Pancreas (tissue), 10 donors: ENCODE data around the gene TMEM187. TPM values are rescaled to one million over a fixed set of nuclear protein-coding genes. Genes with fewer than 3 reads are reported as not detected.
A peak's percentile ranks its signal among the peaks of the same experiment; 100 is the strongest.

Source experiments
- ATAC-seq, 4 donors: fragments of 200-7000 bp; cut with Tn5 transposase; one replicate each; pipeline versions ENCODE4 v1.8.0 to v1.9.1; 2020; ENCODE audit warnings: mild to moderate bottlenecking in 4 of 4, moderate library complexity in 4 of 4
- DNase-seq, 6 donors: peaks; one replicate each; pipeline ENCODE4 v3.0.0-alpha.2; 2020
- FAIRE-seq: peaks from 2 replicates; lab custom pipeline; 2012; peaks lifted over from hg19 to GRCh38; lab: Jason Lieb, UNC
- H3K27ac ChIP-seq, 4 donors: fragments of 200-600 bp; sonication (generic); 1 replicate in 3 of 4; 2 replicates in 1 of 4; pipeline versions ENCODE4 v1.5.0 to v1.8.0; 2020
- H3K27me3 ChIP-seq, 4 donors: fragments of 200-600 bp; one replicate each; pipeline ENCODE4 v1.8.0; 2021
- H3K36me3 ChIP-seq, 3 donors: fragments of 200-600 bp; sonication (generic) in 1 of 3; one replicate each; pipeline versions ENCODE4 v1.5.0 to v1.8.0; 2020 to 2021
- H3K4me1 ChIP-seq, 3 donors: fragments of 200-600 bp; one replicate each; pipeline ENCODE4 v1.8.0; 2021
- H3K4me3 ChIP-seq, 4 donors: fragments of 200-600 bp; sonication (generic) in 2 of 4; one replicate each; pipeline versions ENCODE4 v1.5.0 to v1.8.0; 2020 to 2021
- H3K9me3 ChIP-seq, 4 donors: fragments of 200-600 bp; one replicate each; pipeline ENCODE4 v1.8.0; 2021
- CTCF ChIP-seq, 4 donors: fragments of 200-600 bp; sonication (generic) in 3 of 4; IDR thresholded peaks; one replicate each; pipeline versions ENCODE4 v1.5.0 to v1.8.0; 2021; ENCODE audit warnings: antibody characterized with exemption in 4 of 4
- WGBS, 2 donors: extraction: QIAGEN DNeasy Blood & Tissue Kit; methylation state at CpG; one replicate each; pipeline ENCODE4 v1.1.7; 2013; 5-methylcytosine and 5-hydroxymethylcytosine counted together
- intact Hi-C, 3 donors: fragments of 100-400 bp; cut with DNase I; formaldehyde crosslinking; loops; one replicate each; pipeline versions ENCODE4 v1.11.1 to v1.14.2; 2022
- polyA plus RNA-seq, 2 donors: library from polyadenylated mRNA; stranded (reverse); fragments of 200-250 nt; gene quantifications; one replicate each; pipeline ENCODE4 v1.2.3, GENCODE V29; 2013
- total RNA-seq, 6 donors: library from RNA; stranded (reverse); fragmentation: NEBNext Ultra II Directional in 4 of 6; extraction: Animal tissue kit (Norgen Biotek cat#: 25700) in 4 of 6; gene quantifications; one replicate each; pipeline versions ENCODE4 v1.2.1 to v1.2.4, GENCODE V29; 2021 to 2023
- donor health status: healthy with polysubstance abuse.
- donor health status: DM: no; HTN: no; CAD: no; lungs with moderate emphysema.
- donor health status: DM: no; HTN: no; CAD: no.
- donor health status: control.
- donor health status: control.
- donor health status: Bipolar disorder and iron deficiency.
- donor health status: DM: yes; HTN: yes; CAD: no.
- donor health status: DM: no; HTN: no; CAD: no.
- donor health status: DM: no; HTN: no; CAD: no.
- donor health status: DM: yes; HTN: yes; CAD: no.

TMEM187 gene
- total and polyA plus RNA-seq, 8 donors = 5.2 to 12.4 (median 8.3) TPM

DNA sequence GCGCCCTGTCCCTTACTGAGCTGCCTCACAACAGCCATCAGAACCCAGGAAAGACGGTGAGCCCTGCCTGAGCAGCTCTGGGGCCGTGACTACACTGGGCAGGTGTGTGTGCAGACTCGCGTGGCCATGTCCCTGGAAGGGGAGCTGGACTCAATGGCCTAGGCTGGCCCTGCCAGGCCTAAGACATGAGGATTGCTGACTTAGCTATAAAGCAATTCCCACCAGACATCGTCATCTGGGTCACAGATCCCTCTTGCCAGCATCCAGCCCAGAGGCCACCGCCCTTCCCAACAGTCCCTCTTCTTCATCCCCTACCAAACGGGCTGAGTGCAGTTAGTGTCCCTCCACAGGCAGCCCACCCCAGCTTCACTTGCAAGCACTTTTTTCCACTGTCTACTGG lies 41.4 kb upstream of the TMEM187 start:
- no peak overlapping the region for H3K27ac ChIP-seq
- intact Hi-C loops = loop anchor here in 1 of 3 donors (10.0 kb wide), 1 partner anchor 56 kb away; no protein-coding TSS in a partner anchor
- FAIRE-seq = no peak
- TF ChIP-seq CTCF (IDR thresholded peaks at IDR 0.05) = no peak
- no peaks in the 10 kb centered on the region for H3K9me3 ChIP-seq
- no peaks in the 10 kb centered on the region for H3K27me3 ChIP-seq
- peaks cover 0 to 13% (median 9%) of the 10 kb centered on the region in 3 donors for H3K4me1 ChIP-seq
- peak in 1 of 6 donors; percentile 51 for DNase-seq
- no peaks in the 10 kb centered on the region for H3K36me3 ChIP-seq
- no peak for ATAC-seq
- no peak overlapping the region for H3K4me3 ChIP-seq
- 91 to 92% methylated on average over 8 of the region's 8 CpGs for WGBS, 2 donors

DNA sequence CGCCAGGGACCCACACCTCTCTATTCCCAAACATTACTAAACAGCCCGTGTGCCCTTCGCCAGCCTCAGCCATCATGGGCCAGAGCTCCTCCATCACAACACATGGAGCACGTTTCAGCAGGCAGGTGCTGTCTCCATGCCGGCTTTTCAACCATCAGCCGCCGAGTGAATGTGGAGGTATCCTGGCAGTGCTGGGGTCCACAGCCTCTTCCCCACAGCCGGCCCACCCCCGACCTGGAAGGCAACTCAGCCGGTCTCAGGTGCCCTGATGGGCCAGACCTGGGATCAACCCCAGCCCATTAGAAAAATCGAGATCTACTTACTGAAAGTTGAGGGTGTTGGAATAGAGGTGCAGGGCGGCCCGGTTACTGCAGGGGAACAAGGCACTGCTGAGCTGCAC lies 40.8 kb upstream of the TMEM187 start:
- Histone ChIP-seq H3K9me3 (no peaks in the 10 kb centered on the region), H3K27ac (no peak overlapping the region), H3K4me1 (peaks cover 0 to 13% (median 9%) of the 10 kb centered on the region in 3 donors), H3K36me3 (no peaks in the 10 kb centered on the region), H3K4me3 (no peak overlapping the region), H3K27me3 (no peaks in the 10 kb centered on the region)
- no peak for FAIRE-seq
- no peak for ATAC-seq
- intact Hi-C loops = loop anchor here in 1 of 3 donors (10.0 kb wide), 1 partner anchor 57 kb away; no protein-coding TSS in a partner anchor
- no peak for TF ChIP-seq CTCF (IDR thresholded peaks at IDR 0.05)
- no peak for DNase-seq
- WGBS, 2 donors = 85 to 89% methylated on average over 13 of the region's 13 CpGs

GRCh38 chrX:153932220-153932915 lies 40.2 kb upstream of the TMEM187 start:
- DNase-seq = peak in 1 of 6 donors; percentile 62
- H3K4me1 ChIP-seq = peaks cover 0 to 10% (median 9%) of the 10 kb centered on the region in 3 donors
- WGBS, 2 donors = 87 to 89% methylated on average over 13 of the region's 13 CpGs

GRCh38 chrX:153933748-153934147 lies 38.8 kb upstream of the TMEM187 start:
- H3K27ac ChIP-seq = no peak overlapping the region
- intact Hi-C loops = loop anchor here in 1 of 3 donors (10.0 kb wide), 1 partner anchor 59 kb away; no protein-coding TSS in a partner anchor

More at GRCh38 chrX:153932220-153932915, 40.2 kb upstream of the TMEM187 start:
- Histone ChIP-seq H3K27ac (no peak overlapping the region), H3K9me3 (no peaks in the 10 kb centered on the region), H3K36me3 (no peaks in the 10 kb centered on the region), H3K4me3 (no peak overlapping the region), H3K27me3 (no peaks in the 10 kb centered on the region)
- FAIRE-seq (no peak), ATAC-seq (no peak)
- no peak for TF ChIP-seq CTCF (IDR thresholded peaks at IDR 0.05)
- intact Hi-C loops = loop anchor here in 1 of 3 donors (10.0 kb wide), 1 partner anchor 58 kb away; no protein-coding TSS in a partner anchor

More at GRCh38 chrX:153933748-153934147, 38.8 kb upstream of the TMEM187 start:
- no peaks in the 10 kb centered on the region for H3K9me3 ChIP-seq
- WGBS, 2 donors = 16 to 41% methylated on average over 7 of the region's 7 CpGs
- DNase-seq (no peak), ATAC-seq (no peak), FAIRE-seq (no peak)
- H3K4me1 ChIP-seq = peaks cover 0 to 6% (median 6%) of the 10 kb centered on the region in 3 donors
- peak overlapping the region in 3 of 4 donors; percentile 65 to 77 (median 71) for H3K4me3 ChIP-seq
- TF ChIP-seq CTCF (IDR thresholded peaks at IDR 0.05) = no peak
- no peaks in the 10 kb centered on the region for H3K36me3 ChIP-seq
- no peaks in the 10 kb centered on the region for H3K27me3 ChIP-seq
